GM08714 (cell line): ENCODE data around the gene GALNT15.

Experiments
- H3K4me3 ChIP-seq: fragments of 200-500 bp; sonication (Bioruptor generic); 2 replicates; pipeline ENCODE4 v1.5.1; 2014; ENCODE audit warnings: mild to moderate bottlenecking, low read length, inconsistent platforms
- ZNF274 ChIP-seq: IDR thresholded peaks from 2 replicates; pipeline ENCODE4 v1.6.1; 2012; ENCODE audit warnings: mild to moderate bottlenecking, low read depth, low read length

GALNT15 gene

DNA sequence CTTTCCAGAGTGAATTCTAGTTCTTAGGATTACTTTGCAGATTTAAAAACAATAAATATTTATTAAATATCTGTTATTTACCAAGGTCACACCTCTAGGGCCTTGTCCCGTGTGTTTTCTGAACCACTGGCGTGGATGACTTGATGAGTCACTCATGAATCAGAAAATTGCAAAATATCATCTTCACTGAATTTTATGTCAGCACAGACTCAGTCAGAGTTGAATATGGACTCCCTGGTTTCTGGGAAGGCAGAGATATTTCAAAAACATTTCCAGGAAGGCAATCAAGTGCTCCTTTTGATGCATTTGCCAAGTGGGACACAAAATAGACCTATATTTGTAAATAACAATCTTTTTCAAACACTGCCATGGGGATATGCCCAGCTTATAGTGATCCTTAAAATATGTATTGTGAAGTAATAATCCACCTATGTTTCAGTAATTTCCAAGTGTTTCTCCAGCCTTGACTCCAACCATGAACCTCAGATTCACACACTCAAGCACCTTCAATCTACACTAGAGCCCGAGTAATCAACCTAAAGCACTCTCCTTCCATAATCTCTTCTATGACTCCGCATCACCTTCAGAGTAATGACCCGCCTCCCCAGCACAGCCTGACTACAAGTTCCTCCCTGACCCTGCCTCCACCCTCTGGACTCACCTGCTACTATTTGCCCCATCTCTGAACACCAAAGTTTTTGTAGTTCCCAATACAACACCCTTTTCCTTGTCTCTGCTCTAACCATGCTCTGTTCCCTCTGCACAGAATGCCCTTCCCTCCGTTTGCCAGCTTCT, 65.9 kb downstream of the GALNT15 start:
- no peak for TF ChIP-seq ZNF274
- H3K4me3 ChIP-seq, result no peak overlapping the region

DNA sequence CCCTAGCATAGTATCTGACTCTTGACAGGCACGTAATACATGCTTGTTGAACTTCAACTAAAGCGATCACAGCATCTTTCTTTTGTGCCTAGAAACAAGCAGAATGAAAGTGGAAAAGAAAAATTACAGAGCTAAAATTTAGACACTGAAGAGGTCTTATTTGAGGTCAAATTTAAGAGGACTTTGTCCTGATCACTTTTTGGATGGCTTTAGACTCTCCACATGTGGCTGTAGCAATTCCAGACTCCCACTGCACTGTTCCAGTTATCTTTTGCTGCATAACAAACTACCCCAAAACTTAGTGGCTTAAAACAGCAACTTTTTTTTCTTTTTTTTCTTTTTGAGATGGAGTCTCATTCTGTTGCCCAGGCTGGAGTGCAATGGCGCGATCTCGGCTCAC, 66.7 kb downstream of the GALNT15 start:
- no peak overlapping the region for H3K4me3 ChIP-seq
- TF ChIP-seq ZNF274, result no peak

DNA sequence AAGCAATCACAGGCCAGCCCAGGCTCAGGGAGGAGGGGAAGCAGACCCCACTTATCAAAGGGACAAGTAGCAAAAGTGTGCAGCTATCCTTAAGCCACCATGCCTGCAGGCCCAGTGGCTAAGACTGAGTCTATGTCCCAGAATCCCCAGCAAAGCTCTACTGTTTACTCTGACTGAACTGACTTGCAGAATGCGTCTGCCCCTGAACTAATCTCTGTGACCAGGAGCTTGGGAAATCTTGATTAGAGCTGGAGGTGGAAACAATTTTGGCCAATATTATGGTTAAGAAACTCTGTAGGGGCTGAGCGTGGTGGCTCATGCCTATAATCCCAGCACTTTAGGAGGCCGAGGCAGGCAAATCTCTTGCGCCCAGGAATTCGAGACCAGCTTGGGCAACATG, 67.7 kb downstream of the GALNT15 start:
- no peak overlapping the region for H3K4me3 ChIP-seq
- TF ChIP-seq ZNF274, result no peak

DNA sequence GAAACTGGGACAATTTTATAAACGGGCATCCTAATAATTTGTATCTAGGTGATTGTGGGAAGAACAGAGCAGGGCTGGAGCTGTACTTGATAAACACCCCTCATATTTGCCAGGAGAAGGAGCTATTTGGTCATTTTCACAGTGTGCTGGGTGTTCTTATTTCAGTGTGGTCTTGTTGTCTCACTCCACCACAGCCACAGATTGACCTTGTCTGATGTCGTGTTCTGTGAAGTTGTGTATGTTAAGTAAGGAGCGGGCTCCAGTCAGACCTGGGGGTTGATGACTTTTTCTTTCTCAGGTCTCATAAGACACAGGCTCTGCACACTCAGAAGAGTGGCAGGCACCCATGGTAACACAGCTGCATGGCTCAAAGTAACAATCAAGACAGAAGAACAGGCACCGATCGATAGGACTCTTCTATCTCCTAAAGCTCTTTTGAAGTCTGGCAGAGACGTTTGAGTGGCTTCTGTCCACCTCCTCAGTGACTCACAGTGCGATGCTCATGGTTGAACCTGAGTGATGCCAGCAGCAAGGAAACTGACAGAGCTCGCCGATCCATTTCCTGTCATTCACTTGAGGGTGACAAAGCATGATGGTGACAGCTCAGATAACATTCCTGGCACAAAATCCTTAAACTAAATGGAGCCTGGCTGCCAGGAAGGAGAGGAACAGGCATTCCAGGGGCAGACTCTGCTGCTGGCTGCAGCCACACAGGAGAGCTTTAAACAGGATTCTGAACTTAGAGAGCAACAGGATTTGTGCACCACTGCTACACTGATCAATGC, 69.4 kb downstream of the GALNT15 start:
- no peak for TF ChIP-seq ZNF274
- no peak overlapping the region for H3K4me3 ChIP-seq

GRCh38 chr3:16245609-16246008, 71.1 kb downstream of the GALNT15 start:
- H3K4me3 ChIP-seq, result no peak overlapping the region
- TF ChIP-seq ZNF274, result no peak

- H3K4me3 ChIP-seq, result no peak overlapping the region
- TF ChIP-seq ZNF274, result no peak
These were observed 73.0 kb downstream of the GALNT15 start for GRCh38 chr3:16247282-16248061.

GRCh38 chr3:16248556-16248955, 74.1 kb downstream of the GALNT15 start:
- TF ChIP-seq ZNF274, result no peak
- H3K4me3 ChIP-seq, result no peak overlapping the region

DNA sequence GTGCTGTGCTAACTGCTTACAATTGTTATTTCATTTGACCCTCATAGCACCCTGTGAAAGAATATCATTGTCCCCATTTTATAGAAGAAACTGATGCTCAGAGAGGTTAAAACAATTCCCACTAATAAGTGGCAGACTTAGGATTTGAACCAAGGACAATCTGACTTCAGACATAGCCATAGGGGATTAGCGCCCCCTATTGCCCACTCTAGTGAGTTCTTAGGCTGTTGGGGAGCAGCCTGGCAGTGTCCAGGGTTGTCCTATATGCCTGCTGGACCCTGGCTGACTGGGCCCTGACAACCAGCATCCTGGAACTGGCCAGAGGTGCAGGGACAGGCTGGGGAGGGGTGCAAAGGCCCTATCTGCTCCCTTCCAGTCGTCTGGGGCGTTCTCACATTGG, 74.9 kb downstream of the GALNT15 start:
- H3K4me3 ChIP-seq, result no peak overlapping the region
- TF ChIP-seq ZNF274, result no peak

GRCh38 chr3:16249886-16250285, 75.4 kb downstream of the GALNT15 start:
- no peak for TF ChIP-seq ZNF274
- H3K4me3 ChIP-seq, result no peak overlapping the region

GRCh38 chr3:16251316-16252085, 77.0 kb downstream of the GALNT15 start:
- no peak for TF ChIP-seq ZNF274
- H3K4me3 ChIP-seq, result no peak overlapping the region

DNA sequence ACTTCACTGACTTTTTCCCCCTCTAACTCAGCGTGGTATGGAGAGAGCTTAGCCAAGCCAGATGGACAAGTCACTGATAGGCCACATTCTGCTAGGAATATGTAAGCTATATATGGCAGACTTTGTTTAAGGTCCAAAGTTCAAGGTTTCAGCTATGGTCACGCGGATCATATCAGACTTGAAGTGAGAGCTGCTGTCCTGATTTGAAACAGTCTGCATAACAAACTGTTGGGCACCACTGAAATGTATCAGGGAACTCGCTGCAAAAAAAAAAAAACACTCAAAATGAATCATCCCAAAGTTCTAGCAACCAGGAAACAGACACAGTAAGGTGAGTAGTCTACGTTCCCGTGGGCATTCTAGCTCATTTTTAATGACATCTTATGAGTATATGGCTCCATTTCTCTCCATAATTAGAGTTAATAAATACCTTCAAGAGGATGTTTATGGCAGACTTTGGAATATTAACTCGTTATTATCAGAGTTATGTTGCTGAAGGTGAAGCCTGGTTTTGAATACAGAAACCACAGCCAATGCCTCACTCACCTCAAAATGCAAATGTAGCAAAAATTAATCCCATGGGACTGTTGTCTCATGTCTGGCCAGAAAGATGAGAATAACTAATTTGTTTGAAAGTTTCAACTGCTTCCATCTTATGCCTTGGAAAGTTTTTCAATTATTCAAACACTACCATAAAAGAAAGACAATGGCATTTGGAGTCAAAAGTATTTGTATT, 77.9 kb downstream of the GALNT15 start:
- no peak for TF ChIP-seq ZNF274
- H3K4me3 ChIP-seq, result no peak overlapping the region

DNA sequence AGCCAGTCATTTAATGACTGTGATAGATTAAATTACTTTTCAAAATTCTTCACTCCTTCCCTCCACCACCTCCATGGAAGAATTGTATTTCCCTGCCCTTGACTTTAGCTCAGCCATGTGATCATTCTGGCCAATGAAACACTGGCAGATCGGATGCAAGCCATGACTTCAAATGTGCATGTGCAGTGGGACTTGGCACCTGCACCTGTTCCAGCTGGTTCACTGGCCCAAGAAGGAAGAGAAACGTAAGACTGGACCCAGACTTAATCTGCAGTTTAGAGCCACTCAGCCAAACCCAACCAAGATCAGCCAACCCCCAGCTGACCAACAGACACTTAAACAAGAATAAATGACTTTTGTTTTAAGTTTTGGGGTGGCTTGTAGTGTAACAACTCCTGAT, 78.5 kb downstream of the GALNT15 start:
- H3K4me3 ChIP-seq, result no peak overlapping the region
- no peak for TF ChIP-seq ZNF274

GRCh38 chr3:16253601-16254000, 79.1 kb downstream of the GALNT15 start:
- TF ChIP-seq ZNF274, result no peak
- H3K4me3 ChIP-seq, result no peak overlapping the region
